Esophagus muscularis mucosa (tissue), 4 donors: ENCODE results near the gene PSMB8. TPM values are rescaled to one million over a fixed set of nuclear protein-coding genes. Genes with fewer than 3 reads are reported as not detected.
"Not testable (repeated sequence)": the region's sequence is repeated elsewhere in the genome, so short reads cannot be mapped to it uniquely, and the experiment has no call there.

Source experiments
- DNase-seq: peaks from one replicate; pipeline ENCODE4 v3.0.0-alpha.2; 2017; ENCODE audit errors: extremely low spot score
- H3K27ac ChIP-seq, 4 donors: fragments of 200-600 bp; sonication (generic); replicated peaks in 1 of 4; 1 replicate in 3 of 4; 2 replicates in 1 of 4; pipeline ENCODE4 v1.5.1; 2016 to 2019; ENCODE audit warnings: mild to moderate bottlenecking in 1 of 4
- H3K27me3 ChIP-seq, 4 donors: fragments of 200-600 bp; sonication (generic); one replicate each; pipeline versions ENCODE4 v1.5.1 to v1.6.0; 2016 to 2019
- H3K36me3 ChIP-seq, 4 donors: fragments of 200-600 bp; sonication (generic); one replicate each; pipeline ENCODE4 v1.5.1; 2016 to 2019
- H3K4me1 ChIP-seq, 4 donors: fragments of 200-600 bp; sonication (generic); one replicate each; pipeline ENCODE4 v1.5.1; 2016 to 2019
- H3K4me3 ChIP-seq, 4 donors: fragments of 200-600 bp; sonication (generic); 1 replicate in 2 of 4; 2 replicates in 2 of 4; pipeline ENCODE4 v1.5.1; 2016 to 2019; ENCODE audit warnings: mild to moderate bottlenecking in 4 of 4, moderate library complexity in 1 of 4
- H3K9me3 ChIP-seq, 4 donors: fragments of 200-600 bp; sonication (generic); 1 replicate in 3 of 4; 2 replicates in 1 of 4; pipeline ENCODE4 v1.5.1; 2016 to 2019
- CTCF ChIP-seq, 3 experiments: fragments of 200-600 bp in 2 of 3; fragments of 450-650 bp in 1 of 3; sonication (generic) in 2 of 3; IDR thresholded peaks; one replicate each; pipeline ENCODE4 v1.5.1; 2017 to 2019; ENCODE audit warnings: antibody characterized with exemption in 3 of 3, mild to moderate bottlenecking in 2 of 3, moderate library complexity in 1 of 3
- EP300 ChIP-seq: sonication (generic); formaldehyde crosslinking; IDR thresholded peaks from one replicate; pipeline ENCODE4 v1.6.1; 2017; ENCODE audit warnings: antibody characterized with exemption
- POLR2A ChIP-seq: fragments of 450-650 bp; IDR thresholded peaks from one replicate; pipeline ENCODE4 v1.6.1; 2017; ENCODE audit warnings: antibody characterized with exemption, moderate library complexity, mild to moderate bottlenecking, low read depth
- POLR2AphosphoS5 ChIP-seq, 2 donors: sonication (generic); formaldehyde crosslinking; IDR thresholded peaks; one replicate each; pipeline ENCODE4 v1.6.1; 2017; ENCODE audit warnings: antibody characterized with exemption in 2 of 2
- WGBS: methylation state at CpG from one replicate; pipeline ENCODE4 v1.1.5; 2018; 5-methylcytosine and 5-hydroxymethylcytosine counted together
- intact Hi-C: fragments of 100-400 bp; cut with DNase I; formaldehyde crosslinking; loops from one replicate; pipeline ENCODE4 v1.15.1; 2023
- total RNA-seq, 4 donors: library from RNA; depleted of rRNA; stranded (reverse); fragments of >200 nt; gene quantifications; one replicate each; pipeline versions ENCODE4 v1.1.0 to v1.2.1, GENCODE V29; 2016

PSMB8 gene
- total RNA-seq, 4 donors from 2014 or later = 25.7 to 38.4 (median 32.4) TPM

- TF ChIP-seq EP300 = no peak
- TF ChIP-seq POLR2A = no peak
- no peak for TF ChIP-seq CTCF (IDR thresholded peaks at IDR 0.05)
- Histone ChIP-seq H3K4me3 (no peak overlapping the region), H3K9me3 (no peaks in the 10 kb centered on the region), H3K4me1 (peaks cover 0 to 23% (median 18%) of the 10 kb centered on the region in 4 donors), H3K36me3 (no peaks in the 10 kb centered on the region), H3K27me3 (no peaks in the 10 kb centered on the region), H3K27ac (peak overlapping the region in 2 of 4 donors; percentile 50 to 58)
- intact Hi-C loops = loop anchor here (5.0 kb wide), 1 partner anchor 45 kb away; no protein-coding TSS in a partner anchor
- WGBS = 68% methylated on average over 5 of the region's 5 CpGs
- DNase-seq = no peak
These were observed 43.8 kb upstream of the PSMB8 start for GRCh38 chr6:32887616-32888015.

DNA sequence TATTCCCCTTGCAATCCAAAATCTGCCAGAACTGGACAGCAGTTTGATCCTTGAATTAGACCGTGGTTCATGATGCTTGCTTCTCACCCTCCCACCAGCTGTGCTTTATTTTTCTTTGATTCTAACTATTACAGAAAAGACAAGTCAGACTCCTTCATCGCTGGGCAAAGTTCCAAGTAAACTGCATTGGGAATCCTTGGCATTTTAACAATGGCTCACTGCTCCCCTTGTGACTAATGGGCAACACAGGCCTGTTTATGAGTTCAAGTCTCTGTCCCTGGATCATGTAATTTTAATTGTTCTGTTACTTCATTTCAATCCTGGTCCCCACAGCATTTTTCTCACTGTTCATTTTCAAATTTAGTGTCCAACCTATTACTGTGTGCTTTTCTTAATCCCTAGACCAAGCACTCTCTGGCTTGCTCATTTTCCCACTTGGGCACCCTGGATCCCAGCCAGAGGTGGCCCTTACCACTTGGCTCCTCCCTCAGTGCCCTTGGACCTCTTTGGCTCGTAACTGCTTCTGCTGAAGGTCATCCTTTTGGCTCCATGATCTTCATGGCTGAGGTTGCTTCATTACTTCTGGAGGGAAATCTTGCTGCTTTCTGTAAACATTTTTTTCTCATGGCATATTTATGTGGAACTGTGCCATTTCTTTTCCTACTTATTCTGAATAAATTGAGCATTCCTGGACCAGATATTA, 43.0 kb upstream of the PSMB8 start:
- Histone ChIP-seq H3K4me3 (no peak overlapping the region), H3K36me3 (no peaks in the 10 kb centered on the region), H3K27ac (peak overlapping the region; percentile 12 to 58 (median 47)), H3K4me1 (peaks cover 0 to 23% (median 18%) of the 10 kb centered on the region in 4 donors), H3K9me3 (no peaks in the 10 kb centered on the region), H3K27me3 (no peaks in the 10 kb centered on the region)
- TF ChIP-seq CTCF (IDR thresholded peaks at IDR 0.05) (no peak), EP300 (no peak)
- WGBS = 40% methylated on average over 3 of the region's 3 CpGs
- intact Hi-C loops = loop anchor here (1.0 to 5.0 kb wide), 2 partner anchors 45 to 97 kb away; no protein-coding TSS in a partner anchor
- DNase-seq = no peak

- intact Hi-C loops = loop anchor here (1.0 to 5.0 kb wide), 2 partner anchors 47 to 99 kb away; no protein-coding TSS in a partner anchor
- TF ChIP-seq POLR2A (no peak), CTCF (IDR thresholded peaks at IDR 0.05) (peak; percentile 63 to 70 (median 64))
- Histone ChIP-seq H3K9me3 (no peaks in the 10 kb centered on the region), H3K4me3 (no peak overlapping the region), H3K27ac (no peak overlapping the region), H3K27me3 (no peaks in the 10 kb centered on the region), H3K36me3 (no peaks in the 10 kb centered on the region), H3K4me1 (peaks cover 0 to 23% (median 18%) of the 10 kb centered on the region in 4 donors)
- DNase-seq = no peak
- WGBS = 63% methylated on average over 4 of the region's 4 CpGs
These were observed 41.9 kb upstream of the PSMB8 start for GRCh38 chr6:32885698-32886286.

DNA sequence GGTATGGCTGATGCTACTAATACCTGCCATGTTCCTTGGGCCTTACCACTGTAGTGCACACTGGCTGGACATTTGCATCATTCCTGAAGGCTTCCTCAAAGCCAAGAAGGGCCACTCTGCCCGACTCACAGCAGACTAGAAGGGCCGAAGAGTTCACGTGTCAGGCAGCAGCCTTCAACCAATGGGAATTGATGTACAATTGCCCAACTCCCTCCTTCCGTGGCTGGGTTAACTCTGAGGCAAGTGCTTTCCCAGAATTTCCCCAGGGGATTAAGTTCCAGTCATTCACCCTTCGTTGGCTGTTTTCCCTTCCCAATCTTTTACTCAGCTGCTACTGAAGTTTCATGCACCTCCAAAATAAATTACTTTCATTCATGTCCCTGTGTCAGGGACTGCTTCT, 39.9 kb upstream of the PSMB8 start:
- H3K36me3 ChIP-seq = no peaks in the 10 kb centered on the region
- no peaks in the 10 kb centered on the region for H3K9me3 ChIP-seq
- no peak for DNase-seq
- H3K4me3 ChIP-seq = no peak overlapping the region
- intact Hi-C loops = no loop called here
- peaks cover 0 to 17% (median 4%) of the 10 kb centered on the region in 4 donors for H3K27me3 ChIP-seq
- peak overlapping the region in 1 of 4 donors; percentile 20 for H3K27ac ChIP-seq
- WGBS = 31% methylated on average over 5 of the region's 5 CpGs
- no peak for TF ChIP-seq POLR2A
- TF ChIP-seq POLR2AphosphoS5 (IDR thresholded peaks at IDR 0.05) = peak in 1 of 2 donors; percentile 13
- H3K4me1 ChIP-seq = peaks cover 0 to 23% (median 18%) of the 10 kb centered on the region in 4 donors

GRCh38 chr6:32882879-32883250, 39.0 kb upstream of the PSMB8 start:
- Histone ChIP-seq H3K27me3 (peaks cover 0 to 17% (median 4%) of the 10 kb centered on the region in 4 donors), H3K4me1 (peaks cover 0 to 23% (median 18%) of the 10 kb centered on the region in 4 donors), H3K4me3 (no peak overlapping the region), H3K9me3 (no peaks in the 10 kb centered on the region), H3K36me3 (no peaks in the 10 kb centered on the region), H3K27ac (no peak overlapping the region)
- TF ChIP-seq CTCF (IDR thresholded peaks at IDR 0.05) = no peak
- no peak for TF ChIP-seq EP300
- no peak for TF ChIP-seq POLR2A
- no peak for TF ChIP-seq POLR2AphosphoS5 (IDR thresholded peaks at IDR 0.05)
- intact Hi-C loops = no loop called here
- DNase-seq = no peak
- WGBS = 55% methylated on average over 1 of the region's 1 CpG

- intact Hi-C loops, H3K4me1 ChIP-seq: not testable (repeated sequence)
These were observed 37.1 kb upstream of the PSMB8 start for GRCh38 chr6:32880962-32881361.

More at GRCh38 chr6:32880962-32881361, 37.1 kb upstream of the PSMB8 start:
- H3K4me3 ChIP-seq, H3K36me3 ChIP-seq, H3K9me3 ChIP-seq, H3K27ac ChIP-seq, DNase-seq: not testable (repeated sequence)
- peaks cover 0 to 17% (median 4%) of the 10 kb centered on the region in 4 donors for H3K27me3 ChIP-seq
- WGBS = 88% methylated on average over 3 of the region's 3 CpGs
